Transverse colon (tissue), 4 donors: ENCODE data around the gene IL16. TPM values are rescaled to one million over a fixed set of nuclear protein-coding genes. Genes with fewer than 3 reads are reported as not detected.

Experiments used
- total RNA-seq, 4 donors: library from RNA; depleted of rRNA; stranded (reverse); fragments of >200 nt; gene quantifications; one replicate each; pipeline ENCODE4 v1.1.0, GENCODE V29; 2016

Gene IL16
- total RNA-seq, 4 donors from 2014 or later, result 5.2 to 40.0 (median 22.3) TPM

Other genes with a start within 250 kb of the IL16 start
- 10 to 100 TPM; 15.8 to 39.3 (median 19.2) TPM for gene MESD, start 207.1 kb upstream of the IL16 start, total RNA-seq
- 10 to 100 TPM; 20.8 to 57.2 (median 28.2) TPM for gene TLNRD1, start 196.0 kb upstream of the IL16 start, total RNA-seq
- gene CFAP161, start 62.6 kb upstream of the IL16 start, total RNA-seq, result not detected
- gene STARD5, start 127.3 kb downstream of the IL16 start, total RNA-seq, result 10 to 100 TPM; 11.2 to 54.5 (median 41.3) TPM
- under 1 TPM in 2 of 4 donors, not detected in 2; 0.14 to 0.64 TPM for gene TMC3, start 177.3 kb downstream of the IL16 start, total RNA-seq